ENCODE measurements around the gene TNC.

DNA sequence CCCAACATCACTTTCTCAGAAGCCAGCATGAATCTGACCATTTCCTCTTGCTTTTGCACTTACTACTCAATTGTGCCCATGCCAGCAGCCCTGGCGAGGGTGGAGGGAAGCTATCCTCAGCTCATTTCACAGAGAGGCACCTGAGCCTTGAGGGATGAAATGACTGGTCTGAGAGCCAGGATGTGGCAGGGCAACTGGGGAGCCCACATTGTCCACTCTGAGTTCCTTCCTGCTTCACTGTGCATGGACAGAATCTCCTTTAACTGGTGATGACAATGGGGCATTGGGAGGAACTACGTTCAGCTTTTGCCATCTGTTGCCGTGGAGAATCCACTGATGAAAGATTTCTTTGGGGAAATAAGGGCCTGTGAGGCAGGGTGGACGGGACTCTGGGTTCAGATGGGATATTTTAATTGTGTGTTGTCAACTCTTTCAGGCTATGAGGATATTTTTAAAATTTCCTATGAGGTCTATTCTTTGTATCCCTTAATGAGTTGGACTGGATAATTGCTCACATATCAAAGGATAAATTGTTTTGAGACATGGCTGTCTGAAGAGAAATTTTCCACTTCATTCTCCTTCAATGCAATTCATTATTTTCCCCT lies 78.3 kb downstream of the TNC start:
- TF ChIP-seq, protein P1, sequence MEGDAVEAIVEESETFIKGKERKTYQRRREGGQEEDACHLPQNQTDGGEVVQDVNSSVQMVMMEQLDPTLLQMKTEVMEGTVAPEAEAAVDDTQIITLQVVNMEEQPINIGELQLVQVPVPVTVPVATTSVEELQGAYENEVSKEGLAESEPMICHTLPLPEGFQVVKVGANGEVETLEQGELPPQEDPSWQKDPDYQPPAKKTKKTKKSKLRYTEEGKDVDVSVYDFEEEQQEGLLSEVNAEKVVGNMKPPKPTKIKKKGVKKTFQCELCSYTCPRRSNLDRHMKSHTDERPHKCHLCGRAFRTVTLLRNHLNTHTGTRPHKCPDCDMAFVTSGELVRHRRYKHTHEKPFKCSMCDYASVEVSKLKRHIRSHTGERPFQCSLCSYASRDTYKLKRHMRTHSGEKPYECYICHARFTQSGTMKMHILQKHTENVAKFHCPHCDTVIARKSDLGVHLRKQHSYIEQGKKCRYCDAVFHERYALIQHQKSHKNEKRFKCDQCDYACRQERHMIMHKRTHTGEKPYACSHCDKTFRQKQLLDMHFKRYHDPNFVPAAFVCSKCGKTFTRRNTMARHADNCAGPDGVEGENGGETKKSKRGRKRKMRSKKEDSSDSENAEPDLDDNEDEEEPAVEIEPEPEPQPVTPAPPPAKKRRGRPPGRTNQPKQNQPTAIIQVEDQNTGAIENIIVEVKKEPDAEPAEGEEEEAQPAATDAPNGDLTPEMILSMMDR (IDR thresholded peaks at IDR 0.05) = no peak
- no peak for TF ChIP-seq POLR2A (IDR thresholded peaks at IDR 0.05)

Data from lower leg skin (tissue), 3 donors.